ENCODE measurements around the gene MTIF3.

MTIF3 gene

DNA sequence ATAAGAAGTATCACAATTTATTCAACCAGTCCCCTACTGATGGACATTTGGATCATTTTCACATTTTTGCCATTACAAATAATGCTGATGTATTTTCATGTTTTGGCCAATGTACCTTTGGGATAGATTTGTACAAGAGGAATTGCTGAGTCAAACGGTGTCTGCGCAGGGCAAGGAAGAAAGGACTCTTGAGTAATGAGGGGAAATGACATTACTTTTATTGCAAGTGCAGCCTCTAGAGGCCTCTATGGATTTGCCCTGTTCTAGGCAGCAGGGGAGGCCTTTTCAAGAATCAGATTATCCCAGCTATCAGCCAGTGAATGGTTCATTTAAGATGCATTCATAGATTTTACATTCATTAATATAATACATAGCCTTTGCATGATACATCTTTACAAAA lies 58.9 kb downstream of the MTIF3 start:
- H3K9ac ChIP-seq (ENCODE audit: low read depth, low read length), result no peak overlapping the region
- no peaks in the 10 kb centered on the region for H3K27me3 ChIP-seq (ENCODE audit: insufficient read depth, low read length)
- H3K9me3 ChIP-seq (ENCODE audit: insufficient read depth, low read depth, low read length), result no peaks in the 10 kb centered on the region
- no peaks in the 10 kb centered on the region for H3K36me3 ChIP-seq (ENCODE audit: insufficient read depth, low read depth, low read length)
- no peak overlapping the region for H3K4me3 ChIP-seq (ENCODE audit: low read length)
- H3K4me1 ChIP-seq (ENCODE audit: insufficient read depth, low read length), result no peaks in the 10 kb centered on the region
- no peak overlapping the region for H3K27ac ChIP-seq (ENCODE audit: low read length)

DNA sequence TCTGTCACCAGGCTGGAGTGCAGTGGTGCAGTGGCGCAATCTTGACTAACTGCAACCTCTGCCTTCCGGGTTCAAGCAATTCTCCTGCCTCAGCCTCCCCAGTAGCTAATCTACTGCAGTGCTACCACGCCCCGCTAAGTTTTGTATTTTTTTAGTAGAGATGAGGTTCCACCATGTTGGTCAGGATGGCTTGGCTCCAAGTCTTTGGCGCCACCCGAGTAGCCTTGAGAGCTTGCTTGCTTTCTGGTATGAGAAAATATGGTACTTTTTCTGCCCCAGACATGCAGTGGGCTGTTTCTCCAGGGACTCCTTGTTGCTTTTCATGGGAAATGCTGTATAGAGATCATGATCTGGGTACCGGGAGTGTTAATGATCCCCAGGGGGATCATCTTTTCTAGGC lies 60.5 kb downstream of the MTIF3 start:
- Histone ChIP-seq H3K9me3 (ENCODE audit: insufficient read depth, low read depth, low read length) (no peaks in the 10 kb centered on the region), H3K4me1 (ENCODE audit: insufficient read depth, low read length) (no peaks in the 10 kb centered on the region), H3K9ac (ENCODE audit: low read depth, low read length) (no peak overlapping the region), H3K36me3 (ENCODE audit: insufficient read depth, low read depth, low read length) (no peaks in the 10 kb centered on the region), H3K27me3 (ENCODE audit: insufficient read depth, low read length) (no peaks in the 10 kb centered on the region), H3K4me3 (ENCODE audit: low read length) (no peak overlapping the region), H3K27ac (ENCODE audit: low read length) (no peak overlapping the region)

DNA sequence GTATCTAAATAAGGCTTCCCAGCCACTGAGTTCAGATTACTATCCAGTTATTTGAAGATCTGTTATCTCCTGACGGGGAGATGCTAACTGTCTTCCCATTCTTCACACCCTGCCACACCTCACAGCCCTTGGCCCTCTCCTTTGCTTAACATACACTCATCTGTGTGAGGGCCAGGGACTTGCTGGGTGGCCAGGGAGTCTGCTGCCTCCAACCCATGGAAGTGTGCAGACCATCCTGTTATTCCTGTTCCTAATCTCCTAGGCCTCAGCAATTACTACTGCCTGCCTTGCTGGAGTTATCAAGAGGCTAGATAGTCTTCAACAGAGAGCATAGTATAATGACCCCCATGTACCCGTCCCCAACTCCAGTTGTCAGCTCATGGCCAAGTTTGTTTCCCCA lies 62.1 kb downstream of the MTIF3 start:
- Histone ChIP-seq H3K9me3 (ENCODE audit: insufficient read depth, low read depth, low read length) (no peaks in the 10 kb centered on the region), H3K4me3 (ENCODE audit: low read length) (no peak overlapping the region), H3K4me1 (ENCODE audit: insufficient read depth, low read length) (no peaks in the 10 kb centered on the region), H3K27me3 (ENCODE audit: insufficient read depth, low read length) (no peaks in the 10 kb centered on the region), H3K36me3 (ENCODE audit: insufficient read depth, low read depth, low read length) (no peaks in the 10 kb centered on the region), H3K27ac (ENCODE audit: low read length) (no peak overlapping the region), H3K9ac (ENCODE audit: low read depth, low read length) (no peak overlapping the region)
